HG03469 (cell line): ENCODE results near the gene GPHN.
"Not testable (repeated sequence)": the region's sequence is repeated elsewhere in the genome, so short reads cannot be mapped to it uniquely, and the experiment has no call there.

Experiments used
- ATAC-seq: cut with Tn5 transposase; IDR thresholded peaks from one replicate; pipeline ENCODE4 v1.9.1; 2021; ENCODE audit warnings: mild to moderate bottlenecking, moderate library complexity, moderate number of reproducible peaks; ENCODE audit not compliant: unreplicated experiment

GPHN gene

DNA sequence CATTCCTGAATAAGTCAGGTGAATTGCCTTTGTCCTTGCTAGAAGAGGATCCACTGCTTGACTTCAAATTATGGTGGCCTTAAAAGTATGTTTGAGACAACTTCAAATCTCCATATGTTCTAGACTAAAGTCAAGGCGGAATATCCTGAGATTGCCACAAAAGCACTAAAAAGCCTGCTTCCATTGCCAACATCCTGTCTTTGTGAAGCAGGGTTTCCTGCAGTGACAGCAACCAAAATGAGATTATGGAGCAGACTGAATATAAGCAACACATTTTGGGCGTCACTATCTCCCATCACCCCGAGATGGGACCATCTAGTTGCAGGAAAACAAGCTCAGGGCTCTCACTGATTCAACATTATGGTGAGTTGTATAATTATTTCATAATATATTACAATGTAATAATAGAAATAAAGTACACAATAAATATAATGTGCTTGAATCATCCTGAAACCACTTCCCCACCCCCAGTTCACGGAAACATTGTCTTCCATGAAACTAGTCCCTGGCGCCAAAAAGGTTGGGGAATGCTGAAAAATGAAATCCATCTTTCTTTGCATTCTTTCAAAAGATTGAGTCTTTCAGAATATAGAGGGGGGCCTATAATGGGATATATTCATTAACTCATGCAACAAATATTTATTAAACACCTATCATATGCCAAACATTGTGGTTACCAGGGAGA, 143.7 kb downstream of the GPHN start:
- ATAC-seq = no peak

DNA sequence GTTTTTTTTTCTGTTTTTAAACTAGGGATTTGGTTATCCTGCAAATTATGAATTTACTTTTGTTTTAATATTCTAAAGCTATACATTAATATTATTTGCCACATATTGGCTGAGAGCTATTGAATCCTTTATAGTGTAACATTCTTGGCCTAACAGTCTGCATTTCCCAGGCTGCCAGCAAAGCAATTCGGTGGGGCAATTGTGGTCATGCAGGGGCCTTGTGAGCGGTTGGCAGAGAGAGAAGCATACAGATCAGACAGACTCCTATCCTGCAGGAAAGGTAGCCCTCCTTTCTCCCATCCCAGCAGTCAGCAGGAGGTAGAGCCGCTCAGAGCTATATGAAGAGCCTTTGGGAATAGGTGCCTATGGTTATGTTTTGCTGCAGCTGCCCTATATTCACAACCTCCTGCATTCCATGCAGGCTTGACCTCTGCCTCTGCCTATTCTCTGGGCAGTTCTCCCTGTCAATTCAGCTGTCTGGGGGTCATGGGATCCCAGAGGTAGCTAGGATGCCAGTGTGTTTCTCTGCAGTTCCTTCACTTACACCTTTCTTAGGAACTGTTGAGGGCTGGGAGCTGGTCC, 144.7 kb downstream of the GPHN start:
- ATAC-seq = no peak

DNA sequence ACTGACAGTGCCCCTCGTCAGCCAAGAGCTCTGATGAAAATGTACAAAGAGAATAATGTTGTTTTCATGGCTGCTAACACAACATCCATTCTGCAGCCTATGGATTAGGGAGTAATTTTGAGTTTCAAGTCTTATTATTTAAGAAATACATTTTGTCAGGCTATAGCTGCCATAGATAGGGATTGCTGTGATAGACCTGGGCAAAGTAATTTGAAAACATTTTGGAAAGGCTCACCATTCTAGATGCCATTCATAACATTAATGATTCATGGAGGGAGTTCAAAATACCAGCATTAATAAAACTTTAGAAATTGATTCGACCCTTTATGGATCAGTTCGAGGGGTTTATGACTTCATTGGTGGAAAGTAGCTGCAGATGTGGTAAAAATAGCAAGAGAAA, 149.8 kb downstream of the GPHN start:
- no peak for ATAC-seq

DNA sequence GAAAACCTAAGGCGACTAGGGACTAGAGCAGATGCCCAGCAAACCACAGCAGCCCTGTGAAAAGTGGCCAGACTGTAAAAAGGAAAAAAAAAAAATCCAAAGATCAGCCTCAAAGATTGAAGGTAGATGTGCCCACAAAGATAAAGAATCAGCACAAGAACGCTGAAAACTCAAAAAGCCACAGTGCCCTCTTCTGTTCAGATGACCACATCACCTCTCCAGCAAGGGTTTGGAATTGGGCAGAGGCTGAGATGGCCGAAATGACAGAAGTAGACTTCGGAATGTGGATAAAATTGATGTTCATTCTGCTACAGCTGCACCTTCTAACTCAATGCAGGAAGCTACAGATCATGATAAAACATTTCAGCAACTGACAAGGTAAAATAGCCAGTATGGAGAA, 154.4 kb downstream of the GPHN start:
- no peak for ATAC-seq

DNA sequence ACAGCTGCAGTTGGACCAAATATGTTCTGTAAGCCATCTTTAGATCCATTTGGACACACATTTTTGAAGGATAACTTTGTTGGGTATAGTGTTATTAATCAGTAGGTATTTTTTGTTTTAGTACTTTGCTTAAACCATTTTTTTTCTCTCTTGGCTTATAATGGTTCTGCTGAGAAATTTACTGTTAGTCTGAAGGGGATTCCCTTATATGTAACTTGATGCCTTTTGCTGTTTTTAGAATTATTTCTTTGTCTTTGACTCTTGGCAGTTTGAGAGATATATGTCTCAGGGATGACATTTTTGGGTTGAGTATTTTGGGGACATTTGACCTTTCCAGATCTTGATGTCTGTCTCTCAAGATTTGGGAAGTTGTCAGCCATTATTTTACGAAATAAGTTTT, 169.8 kb downstream of the GPHN start:
- no peak for ATAC-seq

DNA sequence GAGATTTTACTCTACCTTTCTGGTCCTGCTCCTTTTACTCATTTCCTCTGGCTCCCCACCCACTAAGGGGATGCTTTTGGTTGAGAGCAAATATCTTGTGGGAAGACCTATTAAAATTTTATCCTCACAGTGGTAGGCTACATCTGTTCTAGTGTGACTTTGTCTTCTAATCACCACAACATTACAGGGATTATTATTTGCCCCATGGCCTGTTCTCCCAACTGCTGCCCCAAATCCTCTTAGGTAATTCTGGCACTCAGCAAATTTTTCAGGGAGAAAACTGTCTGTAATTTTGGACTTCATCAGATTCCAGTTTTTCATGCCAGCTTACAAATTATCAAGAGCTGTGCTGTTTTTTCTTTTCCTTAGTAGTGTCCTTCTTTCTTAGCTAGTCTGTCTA, 172.3 kb downstream of the GPHN start:
- ATAC-seq = no peak

DNA sequence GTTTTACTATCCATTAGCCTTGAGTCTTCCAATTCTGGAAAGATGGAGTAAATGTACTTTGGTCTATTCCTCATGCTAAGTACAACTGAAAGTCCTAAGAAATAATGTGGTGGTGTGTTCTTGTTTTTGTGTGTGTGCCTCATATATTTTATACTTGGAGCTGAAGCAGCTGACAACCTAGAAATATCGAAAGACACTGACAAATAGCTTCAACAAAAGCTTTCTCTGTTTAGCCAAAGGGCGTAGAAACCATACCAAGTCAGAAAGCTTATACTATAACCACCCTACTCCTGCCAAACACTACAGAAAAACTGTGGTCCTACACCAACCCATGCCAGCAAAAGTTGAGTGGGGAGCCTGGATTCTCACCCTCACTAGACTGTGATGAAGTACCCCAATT, 188.4 kb downstream of the GPHN start:
- no peak for ATAC-seq

DNA sequence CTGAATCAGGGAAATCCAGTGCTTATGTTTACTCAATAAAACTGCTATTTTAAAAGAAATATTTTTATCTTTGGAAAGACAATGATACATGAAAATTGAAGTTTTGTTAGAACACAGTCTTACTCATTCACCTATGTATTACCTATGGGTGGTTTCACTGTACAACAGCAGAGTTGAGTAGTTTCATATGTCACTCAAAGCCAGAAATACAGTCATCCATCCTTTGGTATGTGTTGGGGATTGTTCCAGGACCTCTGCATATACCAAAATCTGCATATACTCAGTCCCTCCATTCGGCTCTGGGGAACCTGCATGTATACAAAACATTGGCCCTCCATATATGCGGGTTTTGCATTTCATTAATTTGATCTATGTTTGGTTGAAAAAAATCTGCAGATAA, 190.6 kb downstream of the GPHN start:
- ATAC-seq = no peak

DNA sequence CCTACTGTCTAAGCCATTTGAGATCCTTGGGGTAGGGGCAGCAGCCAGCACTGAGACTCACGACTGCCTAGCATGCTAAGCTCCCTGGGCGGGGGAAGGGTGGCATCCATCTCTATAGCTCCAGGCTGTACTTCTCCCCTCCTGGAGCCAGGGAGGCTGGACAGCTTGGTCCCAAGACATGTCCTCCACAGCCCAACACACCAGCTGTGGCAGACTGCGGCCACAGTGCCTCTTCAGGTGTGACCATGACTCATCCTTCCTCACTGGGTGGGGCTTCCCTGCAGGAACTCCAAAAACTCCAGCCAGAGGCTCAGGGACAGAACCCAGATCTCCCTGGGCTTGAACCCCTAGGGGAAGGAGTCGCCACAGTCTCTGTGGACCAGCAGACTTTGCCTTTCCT, 193.9 kb downstream of the GPHN start:
- no peak for ATAC-seq

DNA sequence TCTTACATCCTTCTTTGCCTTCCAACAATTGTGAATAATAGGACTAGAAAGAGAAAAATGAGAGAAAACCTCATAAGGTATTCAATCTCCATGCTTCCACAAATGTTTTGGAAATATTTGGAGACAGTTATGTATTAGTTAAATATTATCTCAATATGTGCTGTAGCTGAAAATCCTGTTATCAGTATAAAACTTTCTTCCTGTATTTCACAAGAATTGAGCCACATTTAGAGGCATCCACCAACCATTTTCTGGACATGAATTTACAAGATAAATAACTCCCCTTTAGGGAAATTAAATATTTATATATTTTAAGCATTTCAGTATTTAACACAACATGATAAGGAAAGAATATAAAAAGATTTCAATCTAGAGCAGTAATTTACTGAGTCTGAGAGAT, 200.3 kb downstream of the GPHN start:
- no peak for ATAC-seq

DNA sequence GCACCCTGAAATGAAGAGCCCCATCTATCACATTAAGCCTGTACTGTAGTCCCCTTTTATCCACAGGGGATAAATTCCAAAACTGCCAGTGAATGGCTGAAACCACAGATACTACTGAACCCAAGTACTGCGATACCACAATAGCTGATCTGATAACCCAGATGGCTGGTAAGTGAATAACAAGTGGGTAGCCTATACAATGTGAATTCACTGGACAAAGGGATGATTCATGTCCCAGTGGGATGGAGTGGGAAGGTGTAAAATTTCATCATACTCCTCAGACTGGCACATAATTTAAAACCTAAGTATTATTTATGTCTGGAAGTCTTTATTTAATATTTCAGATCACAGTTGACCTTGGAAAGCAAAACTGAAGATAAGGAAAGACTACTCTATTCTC, 201.3 kb downstream of the GPHN start:
- ATAC-seq = no peak

DNA sequence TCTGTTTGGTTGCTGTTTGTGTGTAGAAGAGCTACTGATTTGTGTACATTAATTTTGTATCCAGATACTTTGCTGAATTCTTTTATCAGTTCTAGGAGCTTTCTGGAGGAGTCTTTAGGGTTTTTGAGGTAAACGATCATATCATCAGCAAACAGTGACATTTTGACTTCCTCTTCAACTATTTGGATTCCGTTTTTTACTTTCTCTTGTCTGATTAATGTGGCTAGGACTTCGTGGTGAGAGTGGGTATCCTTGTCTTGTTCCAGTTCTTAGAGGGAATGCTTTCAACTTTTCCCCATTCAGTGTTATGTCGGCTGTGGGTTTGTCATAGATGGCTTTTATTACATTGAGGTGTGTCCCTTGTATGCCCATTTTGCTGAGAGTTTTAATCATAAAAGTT, 206.3 kb downstream of the GPHN start:
- not testable (repeated sequence) for ATAC-seq

DNA sequence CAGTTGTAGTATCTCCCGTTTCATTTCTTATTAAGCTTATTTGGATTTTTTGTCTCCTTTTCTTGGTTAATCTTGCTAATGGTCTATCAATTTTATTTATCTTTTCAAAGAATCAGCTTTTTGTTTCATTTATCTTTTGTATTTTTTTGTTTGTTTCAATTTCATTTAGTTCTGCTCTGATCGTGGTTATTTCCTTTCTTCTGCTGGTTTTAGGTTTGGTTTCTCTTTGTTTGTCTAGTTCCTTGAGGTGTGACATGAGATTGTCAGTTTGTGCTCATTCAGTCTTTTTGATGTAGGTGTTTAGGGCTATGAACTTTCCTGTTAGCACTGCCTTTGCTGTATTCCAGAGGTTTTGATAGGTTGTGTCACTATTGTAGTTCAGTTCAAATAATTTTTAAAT, 207.4 kb downstream of the GPHN start:
- ATAC-seq = not testable (repeated sequence)

DNA sequence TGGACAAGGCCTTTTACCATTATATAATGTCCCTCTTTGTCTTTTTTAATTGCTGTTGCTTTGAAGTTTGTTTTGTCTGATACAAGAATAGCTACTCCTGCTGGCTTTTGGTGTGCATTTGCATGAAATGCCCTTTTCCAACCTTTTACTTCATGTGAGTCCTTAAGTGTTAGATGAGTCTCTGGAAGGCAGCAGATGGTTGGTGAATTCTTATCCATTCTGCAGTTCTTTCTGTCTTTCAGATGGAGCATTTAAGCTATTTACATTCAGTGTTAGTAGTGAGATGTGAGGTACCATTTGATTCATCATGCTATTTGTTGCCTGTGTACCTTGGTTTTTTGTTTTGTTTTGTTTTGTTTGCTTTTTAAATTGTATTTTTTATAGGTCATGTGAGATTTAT, 208.3 kb downstream of the GPHN start:
- no peak for ATAC-seq

DNA sequence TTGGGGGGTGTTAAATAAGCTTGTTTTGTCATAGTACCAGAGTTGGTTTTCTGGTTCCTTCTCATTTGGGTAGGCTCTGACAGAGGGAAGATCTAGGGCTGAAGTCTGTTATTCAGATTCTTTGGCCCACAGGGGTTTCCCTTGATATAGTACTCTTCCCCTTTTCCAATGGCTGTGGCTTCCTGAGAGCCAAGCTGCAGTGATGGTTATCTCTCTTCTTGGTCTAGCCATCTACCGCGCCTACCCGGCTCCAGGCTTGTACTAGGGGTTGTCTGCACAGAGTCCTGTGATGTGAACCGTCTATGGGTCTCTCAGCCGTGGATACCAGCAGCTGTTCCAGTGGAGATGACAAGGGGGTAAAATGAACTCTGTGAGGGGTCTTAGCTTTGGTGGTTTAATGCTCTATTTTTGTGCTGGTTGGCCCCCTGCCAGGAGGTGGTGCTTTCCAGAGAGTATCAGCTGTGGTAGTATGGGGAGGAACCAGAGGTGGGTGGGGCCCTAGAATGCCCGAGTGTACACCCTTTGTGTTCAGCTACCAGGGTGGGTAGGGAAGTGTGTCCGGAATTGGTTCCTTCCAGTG, 209.7 kb downstream of the GPHN start:
- no peak for ATAC-seq

DNA sequence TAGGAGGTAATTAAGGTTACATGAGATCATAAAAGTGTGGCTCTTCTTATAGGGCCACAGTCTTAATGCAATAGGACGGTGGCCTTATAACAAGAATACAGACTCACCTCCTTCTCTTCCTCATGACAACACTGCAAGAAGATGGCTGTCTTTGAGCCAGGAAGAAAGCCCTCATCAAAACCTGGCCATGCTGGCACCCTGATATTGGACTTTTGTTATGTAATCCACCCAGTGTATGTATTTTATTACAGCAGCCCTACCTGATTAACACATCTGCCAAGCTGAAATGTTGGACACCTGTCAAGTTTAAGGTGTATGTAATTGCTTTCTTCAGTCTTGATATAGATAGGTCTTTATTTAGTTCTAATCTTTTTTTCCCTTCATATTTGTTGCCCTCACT, 217.0 kb downstream of the GPHN start:
- no peak for ATAC-seq

DNA sequence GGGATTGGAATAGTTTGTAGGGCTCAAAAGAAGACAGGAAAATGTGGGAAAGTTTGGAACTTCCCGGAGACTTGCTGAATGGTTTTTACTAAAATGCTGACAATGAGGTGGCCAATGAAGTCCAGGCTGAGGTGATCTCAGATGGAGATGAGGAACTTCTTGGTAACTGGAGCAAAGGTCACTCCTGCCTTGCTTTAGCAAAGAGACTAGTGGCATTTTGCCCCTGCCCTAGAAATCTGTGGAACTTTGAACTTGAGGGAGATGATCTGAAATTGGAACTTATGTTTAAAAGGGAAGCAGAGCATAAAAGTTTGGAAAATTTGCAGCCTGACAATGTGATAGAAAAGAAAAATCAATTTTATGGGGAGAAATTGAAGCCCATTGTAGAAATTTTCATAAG, 223.4 kb downstream of the GPHN start:
- not testable (repeated sequence) for ATAC-seq

DNA sequence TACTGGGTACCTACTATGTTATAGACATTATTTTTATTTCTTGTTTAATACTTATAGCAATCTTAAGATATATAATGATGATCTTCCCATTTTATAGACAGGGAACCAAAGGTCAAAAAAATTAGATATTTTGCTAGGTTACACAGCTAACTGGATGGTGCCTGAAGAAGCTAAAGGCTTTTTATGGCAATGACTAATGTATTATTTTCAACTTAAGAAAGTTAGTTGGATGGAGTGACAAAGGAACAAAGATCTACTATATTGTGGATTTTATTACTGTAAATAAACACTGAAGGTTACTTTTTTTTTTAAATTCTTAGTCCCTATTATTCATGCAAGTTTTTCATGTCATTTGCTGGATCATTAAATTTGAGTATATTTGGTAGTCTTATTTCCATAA, 227.9 kb downstream of the GPHN start:
- ATAC-seq = no peak

DNA sequence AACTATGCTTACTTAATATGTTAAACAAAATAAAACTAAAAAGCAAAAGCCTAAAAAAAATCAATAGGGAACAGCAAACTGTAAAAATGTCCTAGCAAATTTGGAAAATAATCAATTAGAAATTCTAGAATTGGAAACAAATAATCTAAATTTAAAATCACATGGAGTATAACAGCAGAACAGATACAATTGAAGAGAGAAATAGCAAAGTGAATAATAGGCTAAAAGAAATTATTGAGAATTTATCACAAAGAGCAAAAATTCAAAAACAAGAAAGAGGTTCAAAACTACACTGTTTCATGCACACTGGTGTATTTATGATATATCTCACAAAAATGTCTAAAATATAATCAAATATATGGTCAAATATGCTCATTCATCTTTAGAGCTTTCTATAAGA, 231.9 kb downstream of the GPHN start:
- ATAC-seq = no peak

DNA sequence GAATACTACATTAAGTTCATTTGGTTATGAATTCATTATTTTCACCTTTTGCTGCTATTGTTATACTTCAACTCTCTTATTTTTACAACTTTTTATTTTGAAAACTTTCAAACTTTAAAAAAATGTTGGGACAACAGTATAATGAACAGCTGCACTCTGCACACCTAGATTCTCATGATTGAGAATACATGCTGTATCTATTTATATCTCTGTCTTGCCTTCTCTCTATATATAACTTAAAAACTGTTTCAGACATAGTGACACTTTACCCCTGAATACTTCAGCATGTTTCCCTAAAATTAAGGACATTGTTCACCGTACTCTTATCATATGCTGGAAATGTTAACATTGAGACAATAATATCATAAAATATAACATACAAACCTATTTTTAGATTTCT, 237.1 kb downstream of the GPHN start:
- no peak for ATAC-seq

DNA sequence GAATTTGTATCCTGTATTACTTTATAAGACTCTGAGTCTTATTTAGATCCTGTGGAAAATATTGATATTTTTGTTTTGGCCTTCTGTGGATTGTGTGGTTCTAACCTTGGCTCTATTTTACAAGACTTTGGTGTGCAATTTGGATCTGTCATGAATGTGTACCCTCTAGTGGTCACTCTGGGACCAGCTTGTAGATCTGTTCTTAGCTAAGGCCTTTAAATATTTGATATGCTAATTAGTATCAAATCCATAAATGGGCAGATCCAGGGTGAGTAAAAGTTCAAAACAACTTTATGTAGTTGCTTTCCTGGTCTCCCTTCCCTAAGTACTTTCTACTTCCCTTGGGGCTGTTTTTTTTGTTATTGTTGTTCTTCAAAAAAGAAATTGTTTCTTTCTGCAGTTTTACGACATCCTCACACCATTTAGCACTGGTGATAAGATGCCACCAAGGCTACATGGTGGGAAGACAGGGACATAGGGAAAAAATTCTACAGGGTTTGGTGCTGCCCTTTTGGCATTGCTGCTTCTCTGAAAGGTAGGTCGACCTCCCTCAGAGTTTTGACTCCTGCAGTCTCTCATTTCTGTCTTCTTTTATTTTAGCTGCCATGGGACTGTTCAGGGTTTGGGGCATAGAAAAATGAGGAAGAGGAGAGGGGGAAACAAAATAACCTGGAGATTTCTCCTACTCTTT, 238.5 kb downstream of the GPHN start:
- ATAC-seq = no peak

DNA sequence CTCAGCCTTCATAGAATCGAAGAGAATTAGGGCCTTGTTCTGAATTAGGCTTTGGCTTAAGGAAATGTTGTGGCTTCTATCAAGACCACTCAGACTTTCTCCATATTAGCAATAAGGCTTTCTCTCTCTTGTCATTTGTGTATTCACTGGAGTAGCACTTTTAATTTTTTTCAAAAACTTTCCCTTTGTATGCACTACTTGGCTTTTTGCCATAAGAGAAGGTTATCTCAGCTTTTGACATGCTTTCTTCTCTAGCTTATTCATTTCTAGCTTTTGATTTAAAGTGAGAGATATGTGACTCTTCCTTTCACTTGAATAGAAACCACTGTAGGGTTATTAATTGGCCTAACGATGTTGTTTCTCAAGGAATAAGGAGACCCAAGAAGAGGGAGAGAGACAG, 244.2 kb downstream of the GPHN start:
- no peak for ATAC-seq
